ENCODE data around the gene ARSG. TPM values are rescaled to one million over a fixed set of nuclear protein-coding genes. Genes with fewer than 3 reads are reported as not detected.

ARSG gene
- total and polyA plus RNA-seq, 2 of the 13 experiments (the other 11 are each of a cell fraction or from before 2014, with no cell fraction given) = 3.7 to 15.2 TPM

DNA sequence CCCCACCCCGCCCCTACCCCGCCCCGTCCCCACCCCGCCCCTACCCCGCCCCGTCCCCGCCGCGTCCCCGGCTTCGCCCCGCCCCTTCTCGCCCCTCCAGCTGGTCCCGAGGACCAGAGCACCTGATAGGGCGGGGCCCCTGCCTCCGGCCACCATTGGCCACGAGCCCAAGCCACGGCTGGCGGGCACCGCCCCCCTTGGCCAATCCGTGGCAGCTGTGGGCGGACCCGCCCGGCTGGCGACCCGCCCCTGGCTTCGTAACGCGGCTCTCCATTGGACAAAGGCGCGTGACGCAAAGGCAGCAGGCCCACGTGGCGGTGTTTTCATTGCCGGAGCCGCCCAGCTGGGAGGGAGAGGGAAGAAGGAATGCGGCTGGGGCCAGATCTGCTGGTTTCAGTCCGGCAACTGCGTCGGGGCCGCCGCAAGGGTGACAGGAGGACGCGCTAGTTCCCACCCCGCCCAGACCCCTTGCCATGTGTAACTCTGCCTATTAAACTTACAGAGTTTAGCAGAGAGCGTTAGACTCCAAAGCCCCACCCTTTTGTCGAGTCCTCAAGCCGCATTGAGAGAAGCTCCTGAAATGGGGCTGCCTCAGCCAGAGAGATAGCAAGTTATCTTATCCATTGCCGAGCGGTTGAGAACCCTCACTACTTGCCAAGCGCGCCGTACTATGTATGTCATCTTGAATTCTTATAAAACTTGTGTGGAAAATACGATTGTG, 166.4 kb downstream of the ARSG start (continued):
- TF ChIP-seq, protein P1, sequence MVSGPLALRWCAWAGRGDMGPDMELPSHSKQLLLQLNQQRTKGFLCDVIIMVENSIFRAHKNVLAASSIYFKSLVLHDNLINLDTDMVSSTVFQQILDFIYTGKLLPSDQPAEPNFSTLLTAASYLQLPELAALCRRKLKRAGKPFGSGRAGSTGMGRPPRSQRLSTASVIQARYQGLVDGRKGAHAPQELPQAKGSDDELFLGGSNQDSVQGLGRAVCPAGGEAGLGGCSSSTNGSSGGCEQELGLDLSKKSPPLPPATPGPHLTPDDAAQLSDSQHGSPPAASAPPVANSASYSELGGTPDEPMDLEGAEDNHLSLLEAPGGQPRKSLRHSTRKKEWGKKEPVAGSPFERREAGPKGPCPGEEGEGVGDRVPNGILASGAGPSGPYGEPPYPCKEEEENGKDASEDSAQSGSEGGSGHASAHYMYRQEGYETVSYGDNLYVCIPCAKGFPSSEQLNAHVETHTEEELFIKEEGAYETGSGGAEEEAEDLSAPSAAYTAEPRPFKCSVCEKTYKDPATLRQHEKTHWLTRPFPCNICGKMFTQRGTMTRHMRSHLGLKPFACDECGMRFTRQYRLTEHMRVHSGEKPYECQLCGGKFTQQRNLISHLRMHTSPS (CRISPR knock-in tag; IDR thresholded peaks at IDR 0.05; ENCODE audit: low read depth) = no peak
- TF ChIP-seq, protein P2, sequence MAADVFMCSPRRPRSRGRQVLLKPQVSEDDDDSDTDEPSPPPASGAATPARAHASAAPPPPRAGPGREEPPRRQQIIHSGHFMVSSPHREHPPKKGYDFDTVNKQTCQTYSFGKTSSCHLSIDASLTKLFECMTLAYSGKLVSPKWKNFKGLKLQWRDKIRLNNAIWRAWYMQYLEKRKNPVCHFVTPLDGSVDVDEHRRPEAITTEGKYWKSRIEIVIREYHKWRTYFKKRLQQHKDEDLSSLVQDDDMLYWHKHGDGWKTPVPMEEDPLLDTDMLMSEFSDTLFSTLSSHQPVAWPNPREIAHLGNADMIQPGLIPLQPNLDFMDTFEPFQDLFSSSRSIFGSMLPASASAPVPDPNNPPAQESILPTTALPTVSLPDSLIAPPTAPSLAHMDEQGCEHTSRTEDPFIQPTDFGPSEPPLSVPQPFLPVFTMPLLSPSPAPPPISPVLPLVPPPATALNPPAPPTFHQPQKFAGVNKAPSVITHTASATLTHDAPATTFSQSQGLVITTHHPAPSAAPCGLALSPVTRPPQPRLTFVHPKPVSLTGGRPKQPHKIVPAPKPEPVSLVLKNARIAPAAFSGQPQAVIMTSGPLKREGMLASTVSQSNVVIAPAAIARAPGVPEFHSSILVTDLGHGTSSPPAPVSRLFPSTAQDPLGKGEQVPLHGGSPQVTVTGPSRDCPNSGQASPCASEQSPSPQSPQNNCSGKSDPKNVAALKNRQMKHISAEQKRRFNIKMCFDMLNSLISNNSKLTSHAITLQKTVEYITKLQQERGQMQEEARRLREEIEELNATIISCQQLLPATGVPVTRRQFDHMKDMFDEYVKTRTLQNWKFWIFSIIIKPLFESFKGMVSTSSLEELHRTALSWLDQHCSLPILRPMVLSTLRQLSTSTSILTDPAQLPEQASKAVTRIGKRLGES (CRISPR knock-in tag; IDR thresholded peaks at IDR 0.05; ENCODE audit: borderline replicate concordance) = 0 out of 2 replicates have a peak, but pooled peaks have one; percentile 31
- TF ChIP-seq ZNF253 (CRISPR knock-in tag; IDR thresholded peaks at IDR 0.05; ENCODE audit: borderline replicate concordance) (no peak), HNRNPLL (IDR thresholded peaks at IDR 0.05; ENCODE audit: low read depth, low read length, poor library complexity, severe bottlenecking) (peak; percentile 96), ZNF382 (CRISPR knock-in tag; IDR thresholded peaks at IDR 0.05; ENCODE audit: borderline replicate concordance) (no peak), DPF2 (CRISPR knock-in tag; IDR thresholded peaks at IDR 0.05; ENCODE audit: borderline replicate concordance, low read depth) (no peak), PHF21A (CRISPR knock-in tag; IDR thresholded peaks at IDR 0.05) (peak; percentile 52; the same call in 1 of the 2 replicates), TAF1 (CRISPR knock-in tag; IDR thresholded peaks at IDR 0.05) (peak; percentile 82), ZNF24 (IDR thresholded peaks at IDR 0.05) (no peak), ATRX (CRISPR knock-in tag; IDR thresholded peaks at IDR 0.05; ENCODE audit: borderline replicate concordance) (no peak), CSRNP2 (CRISPR knock-in tag; conservative IDR thresholded peaks at IDR 0.05; ENCODE audit: low read depth) (no peak), ZNF232 (CRISPR knock-in tag; IDR thresholded peaks at IDR 0.05; ENCODE audit: borderline replicate concordance) (peak; percentile 51; the same call in 1 of the 2 replicates), FOXA1 (IDR thresholded peaks at IDR 0.05) (no peak), FOXA1 (CRISPR knock-in tag; IDR thresholded peaks at IDR 0.05) (peak; percentile 73)
- TF ChIP-seq, protein P3, sequence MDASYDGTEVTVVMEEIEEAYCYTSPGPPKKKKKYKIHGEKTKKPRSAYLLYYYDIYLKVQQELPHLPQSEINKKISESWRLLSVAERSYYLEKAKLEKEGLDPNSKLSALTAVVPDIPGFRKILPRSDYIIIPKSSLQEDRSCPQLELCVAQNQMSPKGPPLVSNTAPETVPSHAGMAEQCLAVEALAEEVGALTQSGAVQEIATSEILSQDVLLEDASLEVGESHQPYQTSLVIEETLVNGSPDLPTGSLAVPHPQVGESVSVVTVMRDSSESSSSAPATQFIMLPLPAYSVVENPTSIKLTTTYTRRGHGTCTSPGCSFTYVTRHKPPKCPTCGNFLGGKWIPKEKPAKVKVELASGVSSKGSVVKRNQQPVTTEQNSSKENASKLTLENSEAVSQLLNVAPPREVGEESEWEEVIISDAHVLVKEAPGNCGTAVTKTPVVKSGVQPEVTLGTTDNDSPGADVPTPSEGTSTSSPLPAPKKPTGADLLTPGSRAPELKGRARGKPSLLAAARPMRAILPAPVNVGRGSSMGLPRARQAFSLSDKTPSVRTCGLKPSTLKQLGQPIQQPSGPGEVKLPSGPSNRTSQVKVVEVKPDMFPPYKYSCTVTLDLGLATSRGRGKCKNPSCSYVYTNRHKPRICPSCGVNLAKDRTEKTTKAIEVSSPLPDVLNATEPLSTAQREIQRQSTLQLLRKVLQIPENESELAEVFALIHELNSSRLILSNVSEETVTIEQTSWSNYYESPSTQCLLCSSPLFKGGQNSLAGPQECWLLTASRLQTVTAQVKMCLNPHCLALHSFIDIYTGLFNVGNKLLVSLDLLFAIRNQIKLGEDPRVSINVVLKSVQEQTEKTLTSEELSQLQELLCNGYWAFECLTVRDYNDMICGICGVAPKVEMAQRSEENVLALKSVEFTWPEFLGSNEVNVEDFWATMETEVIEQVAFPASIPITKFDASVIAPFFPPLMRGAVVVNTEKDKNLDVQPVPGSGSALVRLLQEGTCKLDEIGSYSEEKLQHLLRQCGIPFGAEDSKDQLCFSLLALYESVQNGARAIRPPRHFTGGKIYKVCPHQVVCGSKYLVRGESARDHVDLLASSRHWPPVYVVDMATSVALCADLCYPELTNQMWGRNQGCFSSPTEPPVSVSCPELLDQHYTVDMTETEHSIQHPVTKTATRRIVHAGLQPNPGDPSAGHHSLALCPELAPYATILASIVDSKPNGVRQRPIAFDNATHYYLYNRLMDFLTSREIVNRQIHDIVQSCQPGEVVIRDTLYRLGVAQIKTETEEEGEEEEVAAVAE (CRISPR knock-in tag; IDR thresholded peaks at IDR 0.05; ENCODE audit: borderline replicate concordance) = peak; percentile 92
- TF ChIP-seq, protein P4, sequence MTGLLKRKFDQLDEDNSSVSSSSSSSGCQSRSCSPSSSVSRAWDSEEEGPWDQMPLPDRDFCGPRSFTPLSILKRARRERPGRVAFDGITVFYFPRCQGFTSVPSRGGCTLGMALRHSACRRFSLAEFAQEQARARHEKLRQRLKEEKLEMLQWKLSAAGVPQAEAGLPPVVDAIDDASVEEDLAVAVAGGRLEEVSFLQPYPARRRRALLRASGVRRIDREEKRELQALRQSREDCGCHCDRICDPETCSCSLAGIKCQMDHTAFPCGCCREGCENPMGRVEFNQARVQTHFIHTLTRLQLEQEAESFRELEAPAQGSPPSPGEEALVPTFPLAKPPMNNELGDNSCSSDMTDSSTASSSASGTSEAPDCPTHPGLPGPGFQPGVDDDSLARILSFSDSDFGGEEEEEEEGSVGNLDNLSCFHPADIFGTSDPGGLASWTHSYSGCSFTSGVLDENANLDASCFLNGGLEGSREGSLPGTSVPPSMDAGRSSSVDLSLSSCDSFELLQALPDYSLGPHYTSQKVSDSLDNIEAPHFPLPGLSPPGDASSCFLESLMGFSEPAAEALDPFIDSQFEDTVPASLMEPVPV (CRISPR knock-in tag; IDR thresholded peaks at IDR 0.05) = peak; percentile 38; the same call in 1 of the 2 replicates
